ENCODE measurements around the gene WWTR1.
A peak's percentile ranks its signal among the peaks of the same experiment; 100 is the strongest.

The WWTR1 gene

DNA sequence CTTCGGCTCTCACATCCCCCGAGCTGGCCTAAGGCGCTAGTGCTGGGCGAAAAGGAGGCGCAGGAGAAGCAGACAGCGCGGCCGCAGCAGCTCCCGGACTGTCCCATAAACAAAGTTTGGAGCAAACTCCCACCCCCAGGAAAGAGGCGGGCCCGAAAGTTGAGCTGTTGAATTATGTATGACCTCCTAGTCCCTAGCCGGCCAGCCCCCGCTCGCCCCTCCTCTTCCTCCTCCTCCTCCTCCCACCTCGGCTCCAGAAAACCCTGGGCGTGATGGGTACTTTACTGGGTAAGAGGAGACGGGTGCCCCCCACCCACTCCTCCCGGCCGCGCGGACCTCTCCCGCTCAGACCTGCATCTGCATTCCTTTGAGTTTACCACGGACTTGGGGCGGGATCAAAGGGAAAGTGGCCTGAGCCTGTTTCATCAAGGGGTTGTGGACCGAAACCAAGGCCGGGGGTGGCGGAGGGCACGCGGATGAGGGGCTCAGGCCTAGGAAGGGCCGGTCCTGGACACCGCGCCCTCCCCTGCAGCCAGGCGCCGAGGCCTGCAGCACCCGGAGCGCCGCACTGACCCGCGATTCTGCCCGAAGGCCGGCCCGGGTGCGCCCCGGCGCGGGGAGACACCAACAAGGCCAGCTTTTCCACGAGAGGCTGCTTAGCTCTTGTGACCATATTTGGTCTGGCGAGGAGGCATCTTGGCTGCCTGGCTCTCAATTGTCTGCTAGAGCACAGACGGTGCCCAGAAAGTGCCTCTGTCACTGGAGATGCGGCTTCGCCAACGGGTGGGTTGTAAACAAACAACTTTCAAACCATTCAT is at the start of gene WWTR1:
WWTR1 (minus strand) TSS at position 100 of the 818 bp plus-strand sequence. CDS start 719 bp downstream, outside the sequence.
- peak; percentile 23 for TF ChIP-seq CTCF (conservative IDR thresholded peaks at IDR 0.05; ENCODE audit: low read depth, low read length)
- peak; percentile 95 for DNase-seq (ENCODE audit: low read depth)
- H3K4me3 ChIP-seq (ENCODE audit: low read depth, low read length), result peak within 1 kb of the TSS; percentile 88

DNA sequence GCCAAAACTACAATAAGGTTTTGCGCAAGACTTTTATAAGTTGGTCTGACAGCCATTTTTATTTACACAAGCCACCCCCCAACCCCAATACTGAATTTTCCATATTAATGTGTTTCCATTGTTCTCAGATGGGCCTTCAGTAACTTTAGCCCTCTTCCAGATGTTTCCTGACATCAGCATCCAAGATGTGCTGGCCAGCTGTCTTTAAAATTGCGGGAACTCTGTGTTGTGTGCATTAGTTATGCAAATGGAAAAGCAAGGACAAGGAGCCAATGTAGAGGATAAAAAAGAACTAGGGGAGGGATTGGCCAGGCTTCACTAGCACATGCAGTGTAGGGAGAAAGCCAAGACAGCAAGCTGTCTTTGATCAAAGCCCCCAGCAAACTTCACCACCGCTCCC is 49.1 kb upstream of the WWTR1 start:
- TF ChIP-seq CTCF (conservative IDR thresholded peaks at IDR 0.05; ENCODE audit: low read depth, low read length), result no peak
- H3K4me3 ChIP-seq (ENCODE audit: low read depth, low read length), result no peak overlapping the region
- DNase-seq (ENCODE audit: low read depth), result no peak

DNA sequence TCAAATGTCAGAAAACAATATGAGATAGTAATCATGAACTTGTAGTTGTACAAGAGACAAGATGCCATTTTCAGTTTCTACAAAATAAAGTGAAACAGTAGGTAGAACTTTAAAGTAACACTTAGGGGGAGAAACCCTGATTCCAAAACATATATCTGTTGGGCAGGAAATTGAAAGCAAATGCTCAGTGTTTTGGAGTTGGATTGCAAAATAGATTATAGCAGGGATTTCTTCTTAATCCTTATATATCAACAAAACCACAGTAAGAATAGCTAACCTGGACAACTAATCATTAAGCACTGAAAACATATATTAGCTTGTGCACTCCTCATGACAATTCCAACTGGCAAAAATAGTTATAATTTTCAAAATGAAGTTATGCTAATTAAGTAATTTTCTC is 47.6 kb upstream of the WWTR1 start:
- no peak overlapping the region for H3K4me3 ChIP-seq (ENCODE audit: low read depth, low read length)
- no peak for TF ChIP-seq CTCF (conservative IDR thresholded peaks at IDR 0.05; ENCODE audit: low read depth, low read length)
- no peak for DNase-seq (ENCODE audit: low read depth)

GRCh38 chr3:149703466-149703865 is 45.6 kb upstream of the WWTR1 start:
- no peak overlapping the region for H3K4me3 ChIP-seq (ENCODE audit: low read depth, low read length)
- TF ChIP-seq CTCF (conservative IDR thresholded peaks at IDR 0.05; ENCODE audit: low read depth, low read length), result no peak
- peak; percentile 28 for DNase-seq (ENCODE audit: low read depth)

- no peak overlapping the region for H3K4me3 ChIP-seq (ENCODE audit: low read depth, low read length)
- DNase-seq (ENCODE audit: low read depth), result peak; percentile 82
- TF ChIP-seq CTCF (conservative IDR thresholded peaks at IDR 0.05; ENCODE audit: low read depth, low read length), result no peak
Observed at GRCh38 chr3:149702691-149703441, 45.0 kb upstream of the WWTR1 start.

DNA sequence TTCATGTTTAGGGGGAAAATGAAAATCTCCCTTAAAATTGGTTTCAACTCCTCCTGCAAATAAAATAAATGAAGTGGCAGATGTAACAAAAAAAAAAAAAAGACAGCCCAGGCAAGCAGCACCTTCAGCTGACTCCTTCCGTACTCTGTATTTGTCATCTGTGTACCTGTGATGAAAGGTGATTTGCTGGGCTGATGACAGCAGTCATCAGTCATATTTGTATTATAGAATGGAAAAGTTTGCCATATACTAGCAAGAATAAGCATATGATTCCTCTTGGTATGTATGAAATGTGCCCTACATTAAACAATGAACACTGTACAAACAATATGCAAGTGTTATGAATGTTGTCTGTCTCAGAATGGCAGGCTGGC is 44.1 kb upstream of the WWTR1 start:
- H3K4me3 ChIP-seq (ENCODE audit: low read depth, low read length), result no peak overlapping the region
- no peak for TF ChIP-seq CTCF (conservative IDR thresholded peaks at IDR 0.05; ENCODE audit: low read depth, low read length)
- no peak for DNase-seq (ENCODE audit: low read depth)

All from choroid plexus epithelial cell (primary cell).